Measurements from ENCODE around the gene SLITRK1.

The SLITRK1 gene, protein sequence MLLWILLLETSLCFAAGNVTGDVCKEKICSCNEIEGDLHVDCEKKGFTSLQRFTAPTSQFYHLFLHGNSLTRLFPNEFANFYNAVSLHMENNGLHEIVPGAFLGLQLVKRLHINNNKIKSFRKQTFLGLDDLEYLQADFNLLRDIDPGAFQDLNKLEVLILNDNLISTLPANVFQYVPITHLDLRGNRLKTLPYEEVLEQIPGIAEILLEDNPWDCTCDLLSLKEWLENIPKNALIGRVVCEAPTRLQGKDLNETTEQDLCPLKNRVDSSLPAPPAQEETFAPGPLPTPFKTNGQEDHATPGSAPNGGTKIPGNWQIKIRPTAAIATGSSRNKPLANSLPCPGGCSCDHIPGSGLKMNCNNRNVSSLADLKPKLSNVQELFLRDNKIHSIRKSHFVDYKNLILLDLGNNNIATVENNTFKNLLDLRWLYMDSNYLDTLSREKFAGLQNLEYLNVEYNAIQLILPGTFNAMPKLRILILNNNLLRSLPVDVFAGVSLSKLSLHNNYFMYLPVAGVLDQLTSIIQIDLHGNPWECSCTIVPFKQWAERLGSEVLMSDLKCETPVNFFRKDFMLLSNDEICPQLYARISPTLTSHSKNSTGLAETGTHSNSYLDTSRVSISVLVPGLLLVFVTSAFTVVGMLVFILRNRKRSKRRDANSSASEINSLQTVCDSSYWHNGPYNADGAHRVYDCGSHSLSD

DNA sequence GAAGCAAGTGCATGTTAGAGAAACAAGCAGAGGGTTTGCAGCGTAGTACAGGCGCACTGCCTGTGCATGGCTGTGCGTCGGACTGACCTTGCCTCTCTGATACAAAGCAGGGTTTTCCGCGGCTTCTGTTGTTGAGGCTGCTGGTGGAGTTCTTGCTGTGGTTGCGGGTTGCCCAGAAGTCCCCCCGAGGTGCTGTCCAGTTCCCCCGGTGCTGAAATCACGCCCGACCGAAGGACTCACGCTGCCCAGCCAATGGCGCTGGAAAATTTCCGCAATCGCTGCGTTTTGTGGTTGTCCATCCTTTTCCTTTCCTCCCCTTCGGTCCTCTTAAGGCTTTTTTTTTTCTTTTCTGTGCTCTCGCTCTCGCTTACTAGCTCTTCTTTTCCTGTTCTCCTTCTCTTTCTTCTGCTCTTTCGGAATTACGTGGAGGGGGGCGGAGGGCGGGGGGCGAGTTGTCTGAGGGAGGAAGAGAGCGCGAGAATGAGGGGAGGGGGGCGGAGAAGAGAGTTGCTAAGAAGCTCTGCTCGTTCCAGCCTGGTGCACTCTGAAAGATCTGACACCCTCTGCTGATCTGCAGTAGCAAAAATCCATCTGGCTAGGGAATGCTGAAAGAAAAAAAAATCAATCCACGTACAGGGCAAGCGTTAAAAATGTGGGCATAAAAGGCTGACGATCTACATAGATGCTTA, at the start of gene SLITRK1:
TSS of gene SLITRK1 (minus strand) at position 558 of the 689 bp plus-strand sequence. CDS start 967 bp downstream, outside the sequence.
- DNase-seq (ENCODE audit: low read depth in 1 of 2, low spot score in 1 of 2) = no peak

DNA sequence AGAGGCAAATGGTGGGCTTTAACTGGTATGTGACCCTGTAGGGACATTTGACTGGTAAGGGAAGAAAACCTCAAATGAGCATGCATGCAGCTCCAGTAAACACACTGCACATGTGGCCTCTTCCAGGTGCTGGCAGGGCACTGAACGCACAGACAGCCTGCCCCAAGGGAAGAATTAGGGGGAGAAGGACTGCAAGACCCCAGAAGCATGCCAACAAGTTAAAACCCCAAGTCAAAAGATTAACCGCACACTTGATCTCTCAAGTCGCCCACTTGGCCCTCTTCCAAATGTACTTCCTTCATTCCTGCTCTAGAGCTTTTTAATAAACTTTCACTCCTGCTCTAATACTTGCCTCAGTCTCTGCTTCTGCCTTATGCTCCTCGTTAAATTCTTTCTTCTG, 46.9 kb upstream of the SLITRK1 start:
- no peak for DNase-seq (ENCODE audit: low read depth in 1 of 2, low spot score in 1 of 2)

DNA sequence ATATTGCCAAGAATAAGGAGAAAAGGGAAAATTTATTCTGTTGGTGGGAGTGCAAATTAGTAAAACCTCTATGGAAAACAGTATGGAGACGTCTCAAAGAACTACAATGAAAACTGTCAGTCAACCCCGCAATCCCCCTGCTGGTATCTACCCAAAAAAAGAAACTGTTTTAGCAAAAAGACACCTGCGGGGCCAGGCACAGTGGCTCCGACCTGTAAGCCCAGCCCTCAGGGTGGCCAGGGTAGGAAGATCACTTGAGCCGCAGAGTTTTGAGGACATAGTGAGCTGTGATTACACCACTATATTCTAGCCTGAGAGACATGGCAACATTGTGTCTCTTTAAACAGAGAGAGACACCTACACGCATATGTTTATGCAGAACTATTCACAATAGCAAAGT, 37.5 kb upstream of the SLITRK1 start:
- no peak for DNase-seq (ENCODE audit: low read depth in 1 of 2, low spot score in 1 of 2)

DNA sequence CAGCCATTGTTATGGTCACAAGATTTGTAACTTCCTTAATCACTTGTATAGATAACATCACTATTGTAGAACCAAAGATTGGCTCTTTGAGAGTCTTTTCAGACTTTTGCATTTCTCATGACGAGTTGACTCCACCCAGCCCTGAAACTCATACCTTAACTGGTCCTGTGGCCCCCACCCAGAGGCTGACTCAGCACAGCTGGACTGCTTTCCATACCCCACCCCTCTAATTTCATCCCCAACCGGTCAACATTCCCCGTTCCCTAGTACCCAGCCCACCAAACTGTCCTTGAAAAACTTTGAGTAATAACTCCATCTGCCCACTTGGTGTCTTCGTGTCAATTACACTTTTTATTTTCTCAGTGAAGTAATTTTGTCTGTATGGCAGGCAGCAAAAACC, 32.1 kb upstream of the SLITRK1 start:
- no peak for DNase-seq (ENCODE audit: low read depth in 1 of 2, low spot score in 1 of 2)

DNA sequence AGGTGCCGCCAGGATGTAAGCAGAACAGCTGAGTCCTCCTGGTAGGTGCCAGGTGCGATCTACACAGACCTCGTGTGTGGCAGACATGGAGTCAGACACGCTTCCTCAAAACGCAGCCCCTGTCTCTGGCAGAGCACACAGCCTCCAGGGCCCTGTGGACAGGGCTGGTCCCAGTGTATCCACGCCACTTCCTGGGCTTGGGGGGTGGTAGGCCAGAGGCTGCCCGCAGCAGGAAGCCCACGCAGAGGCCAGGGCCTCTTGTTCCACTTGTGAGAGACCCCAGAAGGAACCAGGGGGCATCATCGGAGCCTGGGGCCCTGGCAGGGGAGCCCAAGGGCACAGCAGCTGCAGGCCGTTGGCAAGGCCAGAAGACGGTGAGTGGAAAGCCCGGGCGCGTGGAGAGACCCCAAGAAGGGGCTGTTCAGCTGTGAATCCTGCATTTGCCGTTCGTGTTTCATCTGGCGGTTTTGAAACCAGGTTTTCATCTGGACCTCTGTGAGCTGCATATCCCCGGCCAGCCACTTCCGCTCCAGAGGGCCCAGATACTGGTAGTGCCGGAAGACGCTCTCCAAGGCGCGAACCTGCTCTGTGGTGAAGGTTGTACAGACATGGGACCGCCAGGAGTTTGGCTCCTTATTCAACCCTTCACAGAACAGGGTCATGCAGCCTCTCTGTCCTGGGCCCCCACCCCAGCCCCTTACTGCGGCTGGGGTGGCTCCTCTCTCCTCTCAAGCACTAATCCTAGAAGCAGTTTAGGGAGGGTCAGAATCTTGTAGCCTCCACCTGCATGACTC, 25.1 kb upstream of the SLITRK1 start:
- DNase-seq (ENCODE audit: low read depth in 1 of 2, low spot score in 1 of 2) = no peak

DNA sequence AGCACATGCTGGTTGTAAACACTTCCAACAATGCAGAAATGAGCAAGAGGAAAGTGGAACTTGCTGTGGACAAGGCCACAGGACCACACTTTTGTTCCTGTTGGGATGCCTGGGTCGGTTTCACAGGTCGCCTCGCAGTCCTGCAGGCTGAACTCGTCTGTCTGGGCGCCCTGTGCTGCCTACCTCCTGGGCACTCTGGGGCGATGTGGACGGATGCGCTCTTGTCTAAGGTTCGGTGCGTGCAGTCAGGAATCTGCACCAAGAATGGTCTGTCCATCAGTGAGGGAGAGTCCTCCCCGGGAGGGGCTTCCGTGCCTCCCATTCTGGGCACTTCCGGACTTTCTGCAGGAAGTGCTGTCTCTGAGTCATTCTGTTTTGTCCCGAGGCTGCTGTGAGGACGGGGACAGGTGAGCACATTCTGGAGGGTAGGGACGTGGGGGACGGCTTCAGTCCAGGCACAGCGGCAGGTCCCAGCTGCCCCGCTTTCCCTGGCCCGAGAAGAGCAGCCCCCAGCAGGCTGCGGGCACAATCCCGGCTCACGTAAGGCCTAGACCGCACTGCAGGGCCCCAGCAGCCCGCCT, 24.1 kb upstream of the SLITRK1 start:
- DNase-seq (ENCODE audit: low read depth in 1 of 2, low spot score in 1 of 2) = no peak

DNA sequence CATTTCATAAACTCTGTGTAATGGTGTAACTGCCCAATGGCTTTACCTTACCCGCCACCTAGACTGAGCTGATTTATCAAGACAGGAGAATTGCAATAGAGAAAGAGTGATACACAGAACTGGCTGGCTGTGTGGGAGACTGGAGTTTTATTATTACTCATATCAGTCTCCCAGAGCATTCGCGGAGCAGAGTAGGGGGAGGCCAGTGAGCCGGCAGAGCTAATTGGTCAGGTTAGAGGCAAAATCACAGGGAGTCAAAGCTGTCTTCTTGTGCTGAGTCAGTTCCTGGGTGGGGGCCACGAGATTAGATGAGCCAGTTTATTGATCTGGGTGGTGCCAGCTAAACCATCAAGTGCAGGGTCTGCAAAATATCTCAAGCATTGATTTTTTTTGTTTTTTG, 23.4 kb upstream of the SLITRK1 start:
- DNase-seq (ENCODE audit: low read depth in 1 of 2, low spot score in 1 of 2) = no peak

DNA sequence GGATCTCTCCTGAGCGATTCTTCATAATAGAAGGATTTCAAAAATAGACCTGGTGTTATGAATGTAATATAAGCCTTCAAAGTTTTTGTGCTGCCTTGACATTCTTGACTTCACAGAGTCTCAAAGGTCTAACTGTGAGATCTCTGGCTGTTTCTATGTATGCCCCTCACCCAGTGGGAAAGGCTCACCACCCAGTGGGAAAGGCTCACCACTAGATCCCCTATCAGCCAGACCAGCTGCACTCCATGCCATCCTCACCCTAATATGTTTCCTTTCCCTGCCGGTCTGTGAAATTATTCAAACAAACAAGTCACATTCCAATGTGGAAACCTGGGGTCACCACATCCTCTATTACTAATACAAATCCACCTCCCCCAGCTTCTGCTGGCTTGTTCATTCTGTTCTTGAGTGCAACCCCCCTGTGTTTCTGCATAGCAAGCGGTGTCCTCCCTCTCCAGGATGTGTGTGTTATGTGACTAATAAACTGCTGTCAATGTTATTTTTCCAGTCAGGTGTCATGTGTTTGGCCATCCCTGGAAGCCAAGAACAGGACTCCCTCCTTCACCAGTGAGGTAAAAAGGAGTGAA, 13.8 kb upstream of the SLITRK1 start:
- DNase-seq (ENCODE audit: low read depth in 1 of 2, low spot score in 1 of 2) = no peak

DNA sequence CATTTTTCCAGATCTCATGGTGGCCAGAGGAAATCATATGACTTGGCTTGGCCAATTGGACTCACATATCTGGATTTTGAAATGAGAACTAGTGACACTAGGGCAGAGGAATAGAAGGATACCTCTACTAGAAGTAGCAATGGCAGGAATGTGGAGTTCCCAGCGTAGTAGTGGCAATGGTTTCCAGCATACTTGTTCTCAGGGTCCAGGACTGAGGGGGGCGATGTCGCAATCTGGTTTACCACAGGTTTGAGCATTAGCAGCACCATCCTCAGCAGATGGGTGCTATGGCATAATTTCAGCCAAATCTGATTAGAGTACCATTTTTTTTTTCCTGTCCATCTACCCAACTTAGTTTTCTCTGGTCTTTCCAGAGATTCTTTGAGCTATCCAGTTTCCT, 8.1 kb upstream of the SLITRK1 start:
- DNase-seq (ENCODE audit: low read depth in 1 of 2, low spot score in 1 of 2) = no peak

DNA sequence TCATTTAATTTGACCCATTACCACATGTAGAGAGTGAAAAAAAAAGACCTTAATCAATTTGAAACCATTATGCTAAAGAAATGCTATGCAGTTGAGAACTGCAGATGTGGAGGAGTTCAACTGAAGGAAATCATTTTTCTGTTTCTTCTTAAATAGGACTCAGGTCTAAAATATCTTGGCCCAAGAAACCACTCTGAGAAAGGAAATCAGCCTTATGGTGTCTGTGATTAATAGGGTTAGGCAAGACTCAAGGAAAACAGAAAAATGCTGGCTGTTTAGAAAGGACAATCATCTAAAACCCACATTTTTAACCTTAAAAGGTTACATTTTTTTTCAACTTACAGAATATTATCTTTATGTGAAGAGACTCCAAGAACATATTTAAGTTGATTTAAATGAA, 1.9 kb upstream of the SLITRK1 start:
- no peak for DNase-seq (ENCODE audit: low read depth in 1 of 2, low spot score in 1 of 2)

DNA sequence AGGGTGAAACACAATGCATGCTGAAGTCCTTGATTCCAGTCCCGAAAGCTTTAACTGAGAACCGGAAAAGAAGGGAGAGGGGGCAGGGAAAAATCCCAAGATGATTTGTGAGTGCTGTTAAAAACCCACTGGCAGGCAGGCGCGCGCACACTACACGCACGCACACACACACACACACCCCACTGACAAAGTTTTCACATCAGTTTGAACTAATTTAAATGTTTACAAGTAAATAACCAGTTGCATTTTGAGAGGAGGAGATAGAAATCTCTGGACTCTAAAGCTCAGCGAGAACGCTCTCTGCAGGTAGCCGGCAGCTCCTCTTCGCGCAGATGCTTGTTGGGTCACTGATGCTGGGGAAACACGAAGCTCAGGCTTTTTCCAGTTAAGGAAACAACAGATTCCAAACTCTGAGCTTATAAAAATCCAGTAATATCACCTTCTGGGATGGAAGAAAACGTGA, 818 bp upstream of the SLITRK1 start:
- DNase-seq (ENCODE audit: low read depth in 1 of 2, low spot score in 1 of 2) = no peak

DNA sequence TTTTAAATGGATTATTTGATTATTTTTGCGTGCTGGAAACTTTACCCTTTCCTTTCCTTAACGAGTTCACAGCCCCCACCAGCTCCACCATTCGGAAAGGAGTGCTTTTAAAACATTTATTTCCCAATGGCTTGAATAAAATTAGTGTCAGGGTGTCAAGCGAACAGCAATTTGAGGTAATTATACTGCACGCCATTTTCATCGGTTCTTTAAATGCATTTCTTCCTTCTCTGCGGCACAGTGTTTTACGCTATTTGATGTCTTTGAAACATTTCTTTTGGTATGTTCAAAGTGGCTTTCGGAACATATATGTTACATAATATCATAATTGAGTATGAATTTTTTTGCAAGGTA, 309 bp upstream of the SLITRK1 start:
- no peak for DNase-seq (ENCODE audit: low read depth in 1 of 2, low spot score in 1 of 2)

DNA sequence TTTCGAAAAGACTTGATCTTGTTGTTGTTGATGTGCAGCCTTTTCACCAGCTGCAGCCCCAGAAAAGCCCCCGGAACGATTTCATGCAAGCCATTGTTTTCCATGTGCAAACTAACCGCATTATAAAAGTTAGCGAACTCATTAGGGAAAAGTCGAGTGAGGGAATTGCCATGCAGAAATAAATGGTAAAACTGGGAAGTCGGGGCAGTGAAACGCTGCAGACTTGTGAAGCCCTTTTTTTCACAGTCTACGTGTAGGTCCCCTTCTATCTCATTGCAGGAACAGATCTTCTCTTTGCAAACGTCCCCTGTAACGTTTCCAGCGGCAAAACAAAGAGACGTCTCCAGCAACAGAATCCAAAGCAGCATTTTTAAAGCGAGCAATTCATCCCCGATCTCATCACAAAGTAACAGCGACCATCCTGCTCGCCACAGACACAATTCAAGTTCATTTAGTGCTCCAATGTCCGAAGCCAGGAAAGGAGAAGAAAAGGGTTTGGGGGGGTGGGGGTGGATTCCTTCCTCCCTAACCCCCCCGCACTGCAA, 1.1 kb downstream of the SLITRK1 start:
- no peak for DNase-seq (ENCODE audit: low read depth in 1 of 2, low spot score in 1 of 2)

DNA sequence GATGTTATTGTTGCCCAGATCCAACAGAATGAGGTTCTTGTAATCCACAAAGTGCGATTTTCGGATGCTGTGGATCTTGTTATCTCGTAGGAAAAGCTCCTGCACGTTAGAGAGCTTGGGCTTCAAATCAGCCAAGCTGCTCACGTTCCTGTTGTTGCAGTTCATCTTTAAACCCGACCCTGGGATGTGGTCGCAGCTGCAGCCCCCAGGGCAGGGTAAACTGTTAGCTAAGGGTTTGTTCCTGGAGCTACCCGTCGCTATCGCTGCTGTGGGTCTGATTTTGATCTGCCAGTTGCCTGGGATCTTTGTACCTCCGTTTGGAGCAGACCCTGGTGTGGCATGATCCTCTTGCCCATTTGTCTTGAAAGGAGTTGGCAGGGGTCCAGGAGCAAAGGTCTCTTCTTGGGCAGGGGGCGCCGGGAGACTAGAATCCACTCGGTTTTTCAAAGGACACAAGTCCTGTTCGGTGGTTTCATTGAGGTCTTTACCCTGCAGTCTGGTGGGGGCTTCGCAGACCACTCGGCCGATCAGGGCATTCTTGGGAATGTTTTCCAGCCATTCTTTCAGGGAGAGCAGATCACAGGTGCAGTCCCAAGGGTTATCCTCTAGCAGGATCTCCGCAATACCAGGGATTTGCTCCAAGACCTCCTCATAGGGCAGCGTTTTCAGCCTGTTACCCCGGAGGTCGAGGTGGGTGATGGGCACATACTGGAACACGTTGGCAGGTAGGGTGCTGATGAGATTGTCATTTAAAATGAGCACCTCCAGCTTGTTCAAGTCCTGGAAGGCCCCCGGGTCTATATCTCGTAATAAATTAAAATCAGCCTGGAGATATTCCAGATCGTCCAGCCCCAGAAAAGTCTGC, 1.8 kb downstream of the SLITRK1 start:
- no peak for DNase-seq (ENCODE audit: low read depth in 1 of 2, low spot score in 1 of 2)

DNA sequence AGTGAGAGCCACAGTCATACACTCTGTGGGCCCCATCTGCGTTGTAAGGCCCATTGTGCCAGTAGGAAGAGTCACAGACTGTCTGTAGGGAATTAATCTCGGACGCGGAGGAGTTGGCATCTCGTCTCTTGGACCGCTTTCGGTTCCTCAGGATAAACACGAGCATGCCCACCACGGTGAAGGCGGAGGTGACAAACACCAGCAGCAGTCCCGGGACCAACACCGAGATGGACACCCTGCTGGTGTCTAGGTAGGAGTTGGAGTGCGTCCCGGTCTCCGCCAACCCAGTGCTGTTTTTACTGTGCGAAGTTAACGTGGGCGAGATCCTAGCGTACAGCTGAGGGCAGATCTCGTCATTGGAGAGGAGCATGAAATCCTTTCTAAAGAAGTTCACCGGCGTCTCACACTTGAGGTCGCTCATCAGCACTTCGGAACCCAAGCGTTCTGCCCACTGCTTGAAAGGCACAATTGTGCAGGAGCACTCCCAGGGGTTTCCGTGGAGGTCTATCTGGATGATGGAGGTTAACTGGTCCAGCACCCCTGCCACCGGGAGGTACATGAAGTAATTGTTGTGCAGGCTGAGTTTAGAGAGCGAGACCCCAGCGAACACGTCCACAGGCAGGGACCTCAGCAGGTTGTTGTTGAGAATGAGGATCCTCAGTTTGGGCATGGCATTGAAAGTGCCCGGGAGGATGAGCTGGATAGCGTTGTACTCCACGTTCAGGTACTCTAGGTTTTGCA, 2.7 kb downstream of the SLITRK1 start:
- no peak for DNase-seq (ENCODE audit: low read depth in 1 of 2, low spot score in 1 of 2)

DNA sequence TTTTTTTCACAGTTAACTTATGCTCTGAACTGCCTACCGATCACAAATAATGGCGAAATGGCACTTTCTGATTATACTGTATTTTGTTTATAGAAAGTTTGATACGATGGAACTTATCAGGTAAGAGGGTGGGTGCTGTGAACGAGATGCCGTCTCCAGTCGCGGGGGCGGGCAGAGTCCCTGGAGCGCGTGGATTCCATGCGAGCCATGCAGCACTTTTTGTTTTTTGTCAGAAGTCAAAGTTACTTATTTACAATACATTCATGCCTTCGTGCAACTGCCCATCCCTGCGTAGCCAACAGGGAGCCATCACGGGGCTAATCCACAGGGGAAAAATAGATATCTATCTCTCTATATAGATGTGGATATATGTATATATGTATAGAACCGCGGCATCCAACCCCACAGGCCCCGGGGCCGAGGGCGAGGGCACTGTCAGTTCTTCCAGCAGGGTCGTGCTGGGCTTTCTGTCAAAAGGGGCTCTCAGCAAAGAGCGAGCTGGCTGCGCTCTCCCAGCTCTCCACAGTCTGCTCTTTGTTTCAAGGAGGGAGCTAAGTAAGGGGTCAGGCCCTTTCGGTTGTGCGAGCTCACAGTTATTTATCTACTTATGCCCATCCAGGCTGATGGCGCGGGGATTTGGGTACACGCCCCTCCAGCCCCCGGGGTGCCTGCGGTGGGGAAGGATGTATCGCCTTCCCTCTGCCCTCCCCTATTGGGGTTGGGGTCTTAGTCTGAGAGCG, 3.4 kb downstream of the SLITRK1 start:
- no peak for DNase-seq (ENCODE audit: low read depth in 1 of 2, low spot score in 1 of 2)

DNA sequence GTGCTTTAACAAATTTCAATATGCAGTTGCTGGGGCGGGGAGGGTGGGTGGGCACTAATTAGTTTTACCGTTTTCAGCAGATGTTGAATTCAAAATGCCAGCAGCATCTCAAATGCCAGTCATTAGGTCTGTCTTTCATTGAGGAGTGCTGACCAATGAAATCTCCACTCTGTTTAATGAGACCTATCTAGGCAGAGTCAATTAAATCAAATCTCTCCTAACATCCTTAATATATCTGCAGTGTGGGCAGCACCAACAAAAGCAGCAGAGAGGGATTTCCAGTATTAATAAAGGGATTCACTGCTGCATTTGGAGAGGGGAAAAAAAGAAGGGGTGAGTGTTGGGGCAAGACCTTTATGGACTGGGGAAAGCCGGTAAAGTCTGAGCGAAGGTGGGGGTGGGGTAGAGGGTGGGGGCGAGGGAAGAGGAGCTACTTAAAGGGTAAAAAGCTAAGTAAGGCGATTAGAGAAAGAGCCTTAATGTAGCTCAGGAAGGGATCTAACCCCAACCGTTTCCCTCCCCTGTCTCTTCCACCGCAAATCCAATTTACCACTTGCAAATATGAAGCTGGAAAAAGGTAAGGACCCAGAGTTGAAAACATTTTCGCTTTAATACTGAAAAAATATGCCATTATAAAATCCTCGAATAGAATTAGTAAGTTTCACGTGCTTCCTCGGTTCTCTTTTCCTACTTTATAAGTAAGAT, 4.5 kb downstream of the SLITRK1 start:
- no peak for DNase-seq (ENCODE audit: low read depth in 1 of 2, low spot score in 1 of 2)
